CD4-positive, alpha-beta T cell treated with Interleukin-17A for 1 hour (primary cell): ENCODE measurements around the gene COQ10B.
"Not testable (repeated sequence)": the region's sequence is repeated elsewhere in the genome, so short reads cannot be mapped to it uniquely, and the experiment has no call there.

Source experiments
- DNase-seq: peaks from one replicate; pipeline ENCODE4 v3.0.0-alpha.2; 2020

COQ10B gene

DNA sequence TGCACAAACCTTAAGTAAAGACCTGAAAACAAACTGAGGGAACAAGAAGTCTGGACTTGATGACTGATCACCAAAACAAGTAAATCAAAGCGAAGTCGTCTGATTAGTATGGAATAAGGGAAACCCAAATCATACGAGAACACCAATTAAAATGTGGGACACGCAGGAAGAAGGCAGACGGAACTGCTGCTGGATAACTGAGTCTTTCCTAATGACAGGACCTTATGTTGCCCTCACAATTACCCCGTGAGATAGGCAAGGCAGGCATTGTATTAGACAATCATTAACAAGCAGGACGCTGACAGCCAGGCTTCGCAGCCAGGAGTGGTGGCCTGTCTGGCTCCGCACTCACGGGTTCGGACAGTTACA, 614 bp upstream of the COQ10B start:
- no peak for DNase-seq

DNA sequence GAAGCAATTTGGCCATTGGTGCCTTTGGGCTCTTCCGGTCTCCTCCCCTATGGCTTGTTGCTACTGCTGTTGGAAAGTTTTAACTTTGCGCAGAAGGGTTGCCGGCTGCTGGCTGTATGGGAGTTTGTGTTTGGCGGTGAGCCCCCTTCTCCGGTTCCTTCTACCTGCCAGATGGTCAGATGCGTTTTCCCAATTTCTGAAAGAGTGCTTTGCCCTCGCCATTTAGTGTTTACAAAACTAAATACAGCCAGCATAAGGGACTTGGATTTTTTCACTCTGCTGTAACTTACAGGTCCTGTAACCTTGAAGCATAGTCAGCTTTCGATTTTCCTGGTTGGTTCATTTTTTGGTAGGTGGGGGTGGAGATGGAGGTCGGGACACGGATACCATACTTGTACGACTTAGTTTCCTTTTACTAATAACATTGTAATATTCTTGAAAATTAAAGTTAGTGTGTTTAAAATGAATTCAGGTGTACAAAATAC, 604 bp downstream of the COQ10B start:
- DNase-seq = no peak

DNA sequence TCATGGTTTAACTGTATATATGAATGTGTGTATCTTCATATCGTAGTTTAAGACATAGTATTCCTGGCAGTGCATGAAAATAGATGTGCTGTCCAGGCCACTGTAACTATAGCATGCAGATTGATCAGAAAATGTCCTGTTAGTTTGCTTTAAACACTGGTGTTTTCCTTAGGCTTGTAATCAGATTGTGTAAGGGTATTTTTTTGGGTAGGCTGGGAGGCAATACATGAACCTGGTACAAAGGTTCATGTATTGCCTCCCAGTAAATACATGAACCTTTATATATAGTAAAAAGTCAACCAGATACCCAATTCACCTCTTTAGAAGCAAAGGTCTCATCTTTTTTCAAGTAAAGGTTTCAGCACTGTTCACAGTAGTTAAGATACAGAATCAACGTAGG, 1.6 kb downstream of the COQ10B start:
- DNase-seq = no peak

DNA sequence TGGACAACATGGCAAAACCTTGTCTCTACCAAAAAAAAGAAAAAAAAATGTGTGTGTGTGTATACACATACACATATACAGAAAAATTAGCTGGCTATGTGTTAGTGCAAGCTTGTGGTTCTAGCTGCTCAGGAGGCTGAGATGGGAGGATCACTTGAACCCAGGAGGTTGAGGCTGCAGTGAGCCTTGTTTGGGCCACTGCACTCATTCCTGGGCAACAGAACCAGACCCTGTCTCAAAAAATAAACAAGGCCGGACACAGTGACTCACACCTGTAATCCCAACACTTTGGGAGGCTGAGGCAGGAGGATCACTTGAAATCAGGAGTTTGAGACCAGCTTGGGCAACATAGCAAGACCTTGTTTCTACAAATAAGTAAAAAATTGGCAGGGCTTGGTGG, 2.1 kb downstream of the COQ10B start:
- DNase-seq = no peak

DNA sequence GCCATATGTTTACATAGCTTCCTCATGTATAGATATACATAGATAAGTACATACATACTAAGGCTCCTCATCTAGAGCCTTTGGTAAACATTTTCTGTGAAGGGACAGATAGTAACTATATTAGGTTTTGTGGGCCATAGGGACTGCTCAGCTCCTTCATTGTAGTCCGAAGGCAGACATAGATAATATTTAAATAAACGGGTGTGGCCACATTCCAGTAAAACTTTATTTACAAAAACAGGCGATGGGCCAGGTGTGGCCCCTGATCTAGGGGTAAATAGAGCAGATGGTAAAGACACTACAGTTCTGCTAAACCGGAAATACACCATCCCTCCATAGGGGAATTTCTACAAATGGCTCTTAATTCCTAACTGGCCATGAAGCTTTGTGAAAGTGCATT, 7.3 kb downstream of the COQ10B start:
- no peak for DNase-seq

DNA sequence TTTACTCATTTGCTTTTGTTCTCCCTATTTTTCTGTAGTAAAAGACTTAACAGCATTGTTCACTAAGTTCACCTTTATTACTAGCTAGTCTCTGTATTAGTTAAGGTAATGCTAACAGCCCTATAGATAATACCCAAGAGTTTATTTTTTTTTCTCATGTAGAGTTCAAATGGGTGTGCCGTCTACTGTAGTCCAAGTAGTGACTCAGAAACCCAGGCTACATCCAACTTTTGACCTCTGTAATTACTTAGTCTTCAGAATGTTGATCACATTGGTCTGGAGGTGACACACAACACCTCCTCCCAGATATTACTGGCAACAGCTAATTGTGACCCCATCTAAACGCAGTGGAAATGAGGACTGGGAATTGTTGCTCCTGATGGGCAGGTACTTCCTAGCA, 7.7 kb downstream of the COQ10B start:
- no peak for DNase-seq

DNA sequence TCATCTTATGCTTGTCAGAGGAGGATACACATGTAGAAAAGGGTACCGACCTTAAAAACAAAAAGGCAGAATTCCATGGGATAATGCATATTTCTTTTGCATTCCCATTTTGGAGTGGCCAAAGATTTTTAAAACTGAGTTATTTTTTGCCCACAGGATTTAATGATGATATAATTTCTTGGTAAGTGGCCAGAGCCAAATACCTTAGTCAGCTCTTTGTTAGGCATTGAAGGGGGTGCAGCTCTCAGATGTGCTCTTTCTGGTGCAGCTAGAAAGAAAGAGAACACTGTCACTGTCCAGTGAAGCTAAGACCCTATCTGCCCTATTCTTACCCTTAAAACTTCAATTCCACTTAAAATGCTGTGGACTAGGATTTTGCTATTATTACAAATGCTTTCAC, 10.8 kb downstream of the COQ10B start:
- DNase-seq = no peak

DNA sequence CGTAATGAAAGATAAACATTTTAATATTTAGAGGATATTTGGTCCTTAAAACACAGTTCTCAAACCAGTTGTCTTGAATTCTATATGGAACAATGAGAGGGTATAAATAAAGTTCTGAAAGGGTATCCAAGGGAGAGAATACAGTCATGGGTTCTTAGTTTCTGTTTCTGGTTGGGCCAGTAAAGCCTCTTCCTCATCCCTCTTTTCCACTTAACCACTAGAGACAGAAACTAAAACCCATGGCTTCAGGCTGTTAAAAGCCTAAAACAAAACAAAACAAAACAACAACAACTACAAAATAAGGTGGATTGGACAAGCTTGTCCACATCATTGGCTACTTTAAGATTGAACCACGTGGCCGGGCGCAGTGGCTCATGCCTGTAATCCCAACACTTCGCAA, 18.8 kb downstream of the COQ10B start:
- no peak for DNase-seq

DNA sequence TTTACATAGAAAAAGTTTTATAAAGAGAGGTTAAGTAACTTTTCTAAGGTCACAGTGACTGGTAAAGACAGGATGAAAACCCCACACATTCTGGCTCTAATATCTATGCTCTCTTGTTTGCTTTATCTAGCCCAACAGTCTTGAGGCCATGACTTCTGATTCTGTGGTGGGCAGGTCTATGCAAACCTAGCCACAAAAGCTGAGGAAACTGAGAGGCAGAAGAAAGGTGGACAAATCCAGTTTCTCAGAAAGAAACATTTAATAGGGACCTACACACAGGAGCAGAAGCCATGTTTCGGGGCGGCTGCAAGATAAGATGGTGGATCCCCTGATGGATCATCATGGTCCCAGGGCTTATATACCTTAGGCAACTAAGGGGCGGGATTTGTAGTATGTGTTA, 24.4 kb downstream of the COQ10B start:
- DNase-seq = no peak

DNA sequence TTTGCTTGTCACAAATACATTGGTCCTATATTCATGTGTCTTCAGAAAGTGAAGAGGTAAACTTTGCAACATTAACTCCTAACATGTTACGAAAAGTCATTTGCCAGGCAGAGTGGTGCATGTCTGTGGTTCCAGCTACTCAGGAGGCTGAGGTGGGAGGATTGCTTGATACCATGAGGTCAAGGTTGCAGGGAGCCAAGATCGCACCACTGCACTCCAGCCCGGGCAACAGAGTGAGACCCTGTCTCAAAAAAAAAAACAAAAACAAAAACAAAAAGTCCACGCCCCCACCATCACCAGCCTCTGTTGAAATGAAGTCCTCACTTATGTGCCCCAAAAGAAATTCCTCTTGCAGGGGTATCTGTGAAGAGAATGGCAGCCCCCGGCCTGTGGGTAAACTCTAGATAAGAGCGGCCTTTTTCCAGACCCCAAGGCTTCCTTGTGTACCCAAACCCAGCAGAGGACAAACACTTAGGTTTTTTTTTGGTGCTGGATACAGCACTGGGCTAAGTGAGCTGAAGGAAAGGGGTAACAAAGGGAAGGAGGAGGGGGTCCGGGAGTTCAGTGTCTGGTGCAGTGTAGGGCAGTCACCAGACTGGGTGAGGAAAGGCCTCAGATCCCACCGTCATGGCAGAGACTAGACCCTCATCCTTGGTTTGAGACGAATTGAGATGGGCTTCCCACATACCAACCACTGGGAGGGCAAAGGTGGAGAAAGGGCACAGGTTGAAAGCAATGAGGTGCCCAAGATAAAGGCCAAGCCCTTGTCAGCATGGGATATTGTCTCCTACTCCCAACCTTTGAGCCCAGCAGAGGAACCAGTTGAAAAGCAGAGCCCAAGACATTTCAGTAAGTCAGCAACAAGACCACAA, 27.0 kb downstream of the COQ10B start:
- no peak for DNase-seq

DNA sequence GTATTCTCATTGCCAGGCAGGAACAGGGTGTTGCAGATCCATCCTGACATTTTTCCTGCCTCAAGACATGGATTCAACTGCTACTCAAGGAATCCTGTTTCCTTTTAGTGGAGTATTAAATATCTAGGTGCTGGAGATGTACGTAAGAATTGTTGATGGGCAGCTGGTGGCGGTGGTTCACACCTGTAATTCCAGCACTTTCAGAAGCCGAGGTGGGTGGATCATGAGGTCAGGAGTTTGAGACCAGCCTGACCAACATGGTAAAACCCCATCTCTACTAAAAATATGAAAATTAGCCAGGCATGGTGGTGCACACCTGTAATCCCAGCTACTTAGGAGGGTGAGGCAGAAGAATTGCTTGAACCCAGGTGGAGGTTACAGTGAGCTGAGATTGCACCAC, 30.9 kb downstream of the COQ10B start:
- not testable (repeated sequence) for DNase-seq

DNA sequence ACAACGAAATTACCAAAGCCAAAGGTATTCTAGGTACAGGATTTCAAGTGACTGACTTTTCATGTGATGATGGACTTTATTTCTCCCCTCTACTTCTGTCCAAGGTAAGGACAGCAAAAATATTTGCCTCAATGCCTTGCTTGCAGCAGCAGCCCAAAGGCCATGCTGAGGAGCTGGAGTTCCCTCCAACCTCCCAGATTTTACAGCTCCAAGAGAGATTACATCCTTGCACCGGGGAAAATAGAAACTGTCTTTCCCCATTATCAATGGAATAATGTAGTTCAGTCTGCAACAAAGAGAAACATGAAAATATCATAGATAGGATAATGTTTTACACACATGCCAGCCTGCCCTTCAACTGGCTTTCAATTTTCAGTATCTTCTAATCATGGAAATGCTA, 32.8 kb downstream of the COQ10B start:
- no peak for DNase-seq

DNA sequence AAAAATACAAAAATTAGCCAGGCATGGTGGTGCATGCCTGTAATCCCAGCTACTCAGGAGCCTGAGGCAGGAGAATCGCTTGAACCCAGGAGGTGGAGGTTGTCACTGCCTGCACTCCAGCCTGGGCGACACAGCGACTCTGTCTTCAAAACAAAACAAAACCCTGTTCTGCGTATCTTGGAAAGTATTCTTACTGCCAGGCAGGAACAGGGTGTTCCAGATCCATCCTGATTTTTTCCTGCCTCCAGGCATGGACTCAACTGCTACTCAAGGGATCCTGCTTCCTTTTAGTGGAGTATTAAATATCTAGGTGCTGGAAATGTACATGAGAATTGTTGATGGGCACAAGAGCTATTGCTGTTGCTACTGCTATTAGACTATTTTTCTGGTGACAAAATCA, 34.0 kb downstream of the COQ10B start:
- DNase-seq = no peak

DNA sequence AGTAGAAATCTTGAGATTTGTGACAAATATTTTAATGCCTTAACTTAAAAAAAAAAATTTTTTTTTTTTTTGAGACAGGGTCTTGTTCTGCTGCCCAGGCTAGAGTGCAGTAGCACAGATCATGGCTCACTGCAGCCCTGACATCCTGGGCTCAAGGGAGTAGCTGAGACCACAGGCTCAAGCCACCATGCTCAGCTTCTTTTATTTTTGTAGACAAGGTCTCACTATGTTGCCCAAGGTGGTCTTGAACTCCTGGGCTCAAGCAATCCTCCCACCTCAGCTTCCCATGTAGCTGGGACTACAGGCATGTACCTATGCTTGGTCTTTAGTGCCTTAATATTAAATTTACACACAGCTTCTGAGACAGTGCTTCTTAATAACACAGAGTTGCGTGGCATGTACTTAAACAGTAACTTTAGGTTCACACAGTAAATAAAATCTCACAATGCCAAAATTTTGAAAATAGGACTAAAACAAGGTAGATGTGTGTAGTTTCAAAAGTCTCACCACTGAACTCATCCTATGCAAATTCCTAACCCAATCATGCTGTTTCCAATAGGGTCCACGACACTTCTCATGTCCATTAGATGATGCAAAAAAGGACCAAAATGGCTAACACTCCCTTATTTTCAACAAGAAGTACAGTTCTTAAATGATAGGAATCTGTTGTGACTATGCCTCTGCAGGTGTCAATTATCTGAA, 42.2 kb downstream of the COQ10B start:
- no peak for DNase-seq

DNA sequence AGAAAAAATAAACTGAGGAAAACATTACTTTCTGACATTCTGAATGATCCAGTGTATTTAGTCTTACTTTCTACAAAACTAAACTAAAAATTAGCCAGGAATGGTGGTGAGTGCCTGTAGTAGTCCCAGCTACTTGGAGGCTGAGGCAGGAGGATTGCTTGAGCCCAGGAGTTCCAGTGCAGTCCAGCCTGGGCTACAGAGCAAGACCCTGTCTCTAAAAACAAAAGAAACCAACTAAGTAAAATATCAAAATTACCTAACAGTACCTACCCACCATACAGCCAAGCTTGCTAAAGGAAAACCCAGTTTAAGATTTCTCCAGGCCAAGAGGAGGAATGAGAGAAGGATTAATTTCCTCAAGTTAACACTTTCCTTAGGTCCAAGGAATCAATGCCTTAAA, 43.3 kb downstream of the COQ10B start:
- DNase-seq = no peak

DNA sequence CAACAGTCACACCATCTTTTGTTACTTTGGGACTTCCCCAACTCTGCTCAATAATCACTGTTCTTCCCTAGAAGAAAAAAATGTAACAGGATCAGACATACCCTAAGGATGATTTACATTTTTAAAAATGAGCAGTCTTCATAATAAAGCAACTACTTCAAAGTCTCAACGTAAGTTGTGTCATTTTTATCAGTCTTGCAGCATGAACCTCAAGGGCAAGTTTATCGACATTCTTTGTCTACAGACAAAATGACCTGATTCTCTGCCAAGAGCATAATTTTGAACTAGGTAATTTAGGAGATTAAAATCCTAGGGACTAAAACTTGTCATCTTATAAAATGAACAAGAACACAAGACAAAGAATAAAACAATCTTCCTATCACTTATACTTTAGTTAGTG, 44.0 kb downstream of the COQ10B start:
- DNase-seq = no peak

DNA sequence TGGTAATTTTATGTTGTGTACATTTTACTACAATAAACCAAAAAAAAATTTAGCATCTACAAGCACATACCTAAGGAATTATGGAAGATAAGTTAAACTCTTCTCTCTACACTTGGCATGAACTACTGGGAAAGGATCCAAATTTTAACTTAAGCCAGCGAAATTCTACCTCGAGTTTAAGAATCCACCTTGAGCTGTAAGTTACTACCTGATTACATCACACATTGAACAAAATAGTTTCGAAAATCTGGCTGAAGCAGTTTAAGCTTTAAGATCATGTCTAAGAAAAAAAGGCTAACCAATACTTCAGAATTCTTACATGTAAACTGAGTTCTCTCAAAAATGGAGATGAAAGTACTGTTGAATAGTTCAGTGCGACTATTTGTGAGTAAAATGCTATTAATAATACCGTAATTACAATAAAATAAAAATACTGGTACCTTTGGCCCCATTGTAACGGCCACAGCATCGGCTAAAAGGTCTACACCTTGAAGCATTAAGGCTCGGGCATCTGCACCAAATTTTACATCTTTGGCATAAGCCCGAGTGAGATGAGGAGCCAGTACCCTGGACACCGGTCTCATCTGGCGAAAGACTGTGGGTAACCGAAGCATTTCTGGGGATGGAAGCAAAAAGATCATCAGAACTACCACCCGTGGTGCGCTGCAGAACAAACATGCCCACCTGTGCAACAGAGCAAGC, 45.0 kb downstream of the COQ10B start:
- no peak for DNase-seq

DNA sequence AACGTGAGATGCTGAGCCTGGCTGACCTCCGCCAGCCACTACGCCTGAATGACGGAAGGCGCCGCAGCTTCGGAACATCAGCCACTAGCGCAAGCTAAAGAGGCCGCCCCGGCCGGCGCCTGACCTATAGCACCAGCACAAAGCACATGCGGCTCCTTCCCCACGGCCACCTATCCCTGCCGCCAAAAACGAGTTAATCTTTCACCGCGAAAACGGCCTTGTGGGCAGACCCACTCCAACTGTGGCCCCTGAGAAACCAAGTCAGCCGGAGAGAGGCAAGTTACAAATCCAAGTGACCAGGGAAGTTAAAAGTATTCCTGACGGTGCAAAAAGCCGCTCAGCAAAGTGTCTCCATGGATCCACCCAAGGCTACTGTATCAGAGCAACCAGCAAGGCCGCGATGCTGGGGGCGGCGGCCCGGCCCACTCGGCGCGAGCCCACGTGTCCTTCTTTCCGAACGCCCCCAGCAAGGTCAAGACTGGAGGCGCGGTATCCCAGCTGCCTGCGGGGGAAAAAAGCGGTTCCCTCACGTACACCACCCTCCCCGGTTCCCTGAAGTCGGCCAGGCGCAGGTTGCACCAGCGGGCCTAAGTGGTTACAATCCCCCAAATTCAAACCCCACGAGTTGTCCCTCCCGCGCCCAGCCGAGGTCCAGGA, 45.7 kb downstream of the COQ10B start:
- peak; percentile 52 for DNase-seq

DNA sequence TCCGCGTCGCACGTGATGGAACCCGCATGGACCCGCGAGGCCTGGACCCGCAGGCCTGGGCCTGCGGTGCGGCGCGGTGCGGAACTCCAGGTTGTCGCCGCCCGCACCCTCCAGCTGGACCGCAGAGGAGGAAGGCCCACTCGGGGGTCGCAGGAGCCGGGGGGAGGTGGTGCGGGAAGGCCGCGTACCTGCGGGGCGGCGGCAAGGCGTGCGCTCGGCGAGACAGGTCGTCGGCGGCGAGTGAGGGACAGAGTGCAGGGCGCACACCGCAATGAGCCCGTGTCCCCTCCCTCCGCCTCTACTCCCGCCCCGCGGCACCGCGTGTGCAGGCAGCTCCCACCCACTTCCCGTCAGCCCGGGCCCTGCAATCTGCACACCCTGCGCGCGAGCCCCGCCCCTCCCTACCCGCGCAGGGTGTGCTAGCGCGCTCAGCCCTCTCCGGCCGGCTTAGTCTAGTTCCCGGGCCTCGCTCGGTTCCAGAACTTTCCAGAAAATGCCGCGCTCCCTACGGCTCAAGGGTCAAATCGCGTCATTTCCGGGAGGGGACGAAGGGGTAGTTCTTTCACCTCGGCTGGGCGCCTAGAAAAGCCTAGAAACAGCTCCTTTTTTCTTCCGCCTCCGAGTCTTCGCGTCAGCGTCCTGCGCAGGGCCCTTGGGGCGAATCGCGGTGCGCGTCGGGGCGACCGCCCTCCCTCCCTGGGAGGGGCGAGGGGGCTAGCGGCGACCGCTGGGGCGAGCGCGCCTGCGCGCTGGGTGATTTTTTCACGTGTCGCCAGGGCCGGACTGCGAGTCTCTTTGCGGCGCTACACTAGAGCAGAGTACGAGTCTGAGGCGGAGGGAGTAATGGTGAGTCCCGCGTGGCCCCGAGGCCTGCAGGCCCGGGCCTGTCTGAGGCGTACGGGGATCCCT, 46.5 kb downstream of the COQ10B start, which contains the start of the genes HSPD1 and HSPE1:
Gene HSPD1 (minus strand): TSS at position 247 of the 909 bp plus-strand sequence. CDS start 992 bp downstream, outside the sequence.
Gene HSPE1 (plus strand): TSS at position 786 of the 909 bp plus-strand sequence. CDS start 58 bp downstream, at position 844.
- DNase-seq = peak; percentile 99

DNA sequence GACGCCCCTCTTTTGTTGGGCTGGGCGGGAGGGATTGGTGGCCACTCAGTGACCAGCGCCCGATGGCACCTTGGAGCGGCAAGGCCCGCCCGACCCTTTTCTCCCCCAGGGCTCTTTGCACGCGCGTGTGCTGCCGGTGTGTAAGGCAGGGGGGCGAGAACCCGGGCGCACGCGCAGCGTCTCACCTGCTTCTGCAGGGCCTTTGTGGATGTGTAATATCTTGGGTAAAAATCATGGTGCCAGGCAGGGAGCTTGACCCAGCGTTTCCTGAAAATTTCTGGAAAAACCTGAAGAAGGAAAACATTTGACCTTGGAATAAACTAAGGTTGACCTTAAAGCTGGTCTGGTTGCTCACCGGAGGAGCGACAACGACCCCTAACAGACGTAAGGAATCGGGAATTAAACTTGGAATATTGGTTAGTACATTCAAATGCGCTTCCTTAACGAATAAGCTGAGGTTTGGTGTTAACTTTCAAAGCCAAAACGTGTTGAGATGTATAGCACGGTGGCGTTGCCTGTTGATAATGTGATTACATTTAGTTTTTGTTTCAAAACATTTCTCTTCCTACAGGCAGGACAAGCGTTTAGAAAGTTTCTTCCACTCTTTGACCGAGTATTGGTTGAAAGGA, 47.3 kb downstream of the COQ10B start:
- no peak for DNase-seq

DNA sequence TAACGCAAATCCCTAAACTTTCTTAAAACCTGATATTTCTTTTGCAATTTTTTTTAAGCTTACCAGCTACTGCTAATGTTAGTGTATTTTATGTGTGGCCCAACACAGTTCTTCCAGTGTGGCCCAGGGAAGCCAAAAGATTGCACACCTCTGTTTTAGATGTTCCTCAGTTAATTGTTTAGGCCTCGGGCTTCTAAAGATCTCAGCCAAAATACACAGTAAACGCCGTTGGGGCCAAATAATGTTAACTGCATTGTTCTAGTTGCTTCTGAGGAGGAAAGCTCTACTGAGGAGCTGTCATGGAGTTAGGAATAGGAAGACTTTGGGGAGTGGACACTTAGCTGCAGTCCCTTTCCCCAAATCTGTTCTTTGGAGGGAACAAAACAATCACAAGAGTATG, 48.8 kb downstream of the COQ10B start:
- DNase-seq = no peak
